Parathyroid adenoma (tissue), 2 donors: ENCODE results near the gene PHACTR2.
"Not testable (repeated sequence)": the region's sequence is repeated elsewhere in the genome, so short reads cannot be mapped to it uniquely, and the experiment has no call there.

Source experiments
- H2AFZ ChIP-seq: fragments of 300-600 bp; sonication (generic); one replicate; pipeline ENCODE4 v1.7.0; 2017; ENCODE audit warnings: antibody characterized with exemption, mild to moderate bottlenecking
- H3K27ac ChIP-seq: fragments of 300-600 bp; sonication (generic); one replicate; pipeline ENCODE4 v1.7.0; 2017
- H3K27me3 ChIP-seq: fragments of 300-600 bp; sonication (generic); one replicate; pipeline ENCODE4 v1.7.0; 2017; ENCODE audit warnings: low read length; ENCODE audit not compliant: control insufficient read depth, insufficient read depth
- H3K36me3 ChIP-seq: fragments of 300-600 bp; sonication (generic); one replicate; pipeline ENCODE4 v1.7.0; 2017; ENCODE audit warnings: low read length; ENCODE audit not compliant: control insufficient read depth, insufficient read depth
- H3K4me1 ChIP-seq: fragments of 300-600 bp; sonication (generic); one replicate; pipeline ENCODE4 v1.7.0; 2017; ENCODE audit warnings: control low read depth
- H3K4me2 ChIP-seq: fragments of 300-600 bp; sonication (generic); one replicate; pipeline ENCODE4 v1.7.0; 2017; ENCODE audit warnings: low read length
- H3K4me3 ChIP-seq: fragments of 300-600 bp; sonication (generic); one replicate; pipeline ENCODE4 v1.7.0; 2017; ENCODE audit warnings: low read depth, low read length
- H3K79me2 ChIP-seq: fragments of 300-600 bp; sonication (generic); one replicate; pipeline ENCODE4 v1.7.0; 2017; ENCODE audit warnings: control low read depth
- H3K9ac ChIP-seq: fragments of 300-600 bp; sonication (generic); one replicate; pipeline ENCODE4 v1.7.0; 2017; ENCODE audit warnings: mild to moderate bottlenecking
- H3K9me3 ChIP-seq: fragments of 300-600 bp; sonication (generic); one replicate; pipeline ENCODE4 v1.7.0; 2017; ENCODE audit warnings: low read length; ENCODE audit not compliant: control insufficient read depth
- TF ChIP-seq, protein P1 (sequence below): fragments of 300-600 bp; sonication (generic); IDR thresholded peaks from one replicate; pipeline ENCODE4 v1.7.0; 2017; ENCODE audit warnings: antibody characterized with exemption, mild to moderate bottlenecking
- donor health status: primary hyperparathyroidism.

The PHACTR2 gene

DNA sequence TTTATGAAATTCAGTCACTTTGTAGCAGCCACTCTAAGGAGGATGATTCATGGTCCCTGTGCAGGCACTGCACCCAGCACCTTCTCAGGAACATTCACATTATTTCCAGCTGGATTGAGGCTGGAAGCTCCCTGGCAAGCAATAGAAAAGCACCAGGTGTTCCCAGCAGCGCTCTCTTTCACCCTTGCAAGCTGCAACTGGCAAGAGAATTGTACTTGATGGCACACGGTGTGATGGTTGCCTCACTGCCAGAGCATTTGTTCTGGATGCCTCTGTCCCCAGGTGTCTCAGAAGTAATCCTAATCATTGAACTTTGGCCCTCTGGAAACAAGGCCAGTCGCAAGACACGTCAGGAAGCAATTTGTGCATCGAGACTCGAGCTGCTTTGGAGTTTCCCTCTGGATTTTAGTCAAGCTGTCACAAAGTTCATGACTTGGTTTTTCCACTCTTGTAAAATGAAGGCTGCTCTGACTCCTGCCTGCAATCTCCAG lies 24.9 kb upstream of the PHACTR2 start:
- Histone ChIP-seq H3K27me3 (no peaks in the 10 kb centered on the region), H3K36me3 (no peaks in the 10 kb centered on the region), H3K9ac (no peak overlapping the region), H3K4me1 (no peaks in the 10 kb centered on the region), H3K79me2 (peaks cover 14% of the 10 kb centered on the region), H3K4me2 (no peak overlapping the region), H2AFZ (no peak overlapping the region), H3K9me3 (no peaks in the 10 kb centered on the region), H3K27ac (no peak overlapping the region), H3K4me3 (no peak overlapping the region)
- TF ChIP-seq, protein P1, sequence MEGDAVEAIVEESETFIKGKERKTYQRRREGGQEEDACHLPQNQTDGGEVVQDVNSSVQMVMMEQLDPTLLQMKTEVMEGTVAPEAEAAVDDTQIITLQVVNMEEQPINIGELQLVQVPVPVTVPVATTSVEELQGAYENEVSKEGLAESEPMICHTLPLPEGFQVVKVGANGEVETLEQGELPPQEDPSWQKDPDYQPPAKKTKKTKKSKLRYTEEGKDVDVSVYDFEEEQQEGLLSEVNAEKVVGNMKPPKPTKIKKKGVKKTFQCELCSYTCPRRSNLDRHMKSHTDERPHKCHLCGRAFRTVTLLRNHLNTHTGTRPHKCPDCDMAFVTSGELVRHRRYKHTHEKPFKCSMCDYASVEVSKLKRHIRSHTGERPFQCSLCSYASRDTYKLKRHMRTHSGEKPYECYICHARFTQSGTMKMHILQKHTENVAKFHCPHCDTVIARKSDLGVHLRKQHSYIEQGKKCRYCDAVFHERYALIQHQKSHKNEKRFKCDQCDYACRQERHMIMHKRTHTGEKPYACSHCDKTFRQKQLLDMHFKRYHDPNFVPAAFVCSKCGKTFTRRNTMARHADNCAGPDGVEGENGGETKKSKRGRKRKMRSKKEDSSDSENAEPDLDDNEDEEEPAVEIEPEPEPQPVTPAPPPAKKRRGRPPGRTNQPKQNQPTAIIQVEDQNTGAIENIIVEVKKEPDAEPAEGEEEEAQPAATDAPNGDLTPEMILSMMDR, result no peak

DNA sequence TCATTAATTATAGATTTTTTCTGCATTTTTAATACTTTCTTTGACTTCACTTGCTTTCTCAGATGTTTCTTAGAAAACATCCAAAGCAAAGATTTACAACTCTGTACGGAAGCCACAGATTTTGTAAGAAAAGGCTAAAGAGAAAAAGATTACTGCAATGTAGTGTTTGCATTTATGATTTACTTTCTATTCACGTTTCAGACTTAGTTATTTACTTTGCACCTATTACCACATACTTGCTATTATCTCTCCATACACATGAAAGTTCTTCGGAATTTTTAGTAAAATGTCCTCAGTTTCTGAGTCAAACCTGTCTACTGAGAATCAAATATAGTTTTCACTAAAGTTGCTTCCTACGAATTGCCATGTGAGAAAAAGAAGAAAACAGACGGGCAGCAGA lies 22.2 kb upstream of the PHACTR2 start:
- TF ChIP-seq, protein P1, result no peak
- Histone ChIP-seq H3K4me3 (no peak overlapping the region), H2AFZ (no peak overlapping the region), H3K4me1 (no peaks in the 10 kb centered on the region), H3K79me2 (peaks cover 6% of the 10 kb centered on the region), H3K27ac (no peak overlapping the region), H3K27me3 (no peaks in the 10 kb centered on the region), H3K4me2 (no peak overlapping the region), H3K9me3 (no peaks in the 10 kb centered on the region), H3K36me3 (no peaks in the 10 kb centered on the region), H3K9ac (no peak overlapping the region)

DNA sequence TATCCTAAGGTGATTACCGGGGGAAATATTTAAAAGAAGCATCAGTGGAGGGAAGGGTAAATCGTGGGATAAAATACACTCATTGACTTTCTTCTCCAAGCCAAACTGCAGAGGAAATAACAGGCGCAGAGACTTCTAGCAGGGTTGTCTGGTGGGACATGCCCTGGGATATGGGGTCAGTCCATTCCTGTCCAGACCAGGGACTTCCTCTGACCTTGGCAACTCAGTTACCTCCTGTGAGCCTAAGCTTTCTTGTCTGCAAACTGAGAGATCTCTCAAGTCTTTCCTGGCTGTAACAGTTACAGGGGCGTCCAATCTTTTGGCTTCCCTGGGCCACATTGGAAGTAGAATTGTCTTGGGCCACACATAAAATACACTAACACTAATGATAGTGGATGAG lies 21.7 kb upstream of the PHACTR2 start:
- peaks cover 5% of the 10 kb centered on the region for H3K79me2 ChIP-seq
- H3K27me3 ChIP-seq, result no peaks in the 10 kb centered on the region
- no peak overlapping the region for H2AFZ ChIP-seq
- H3K4me1 ChIP-seq, result no peaks in the 10 kb centered on the region
- no peak overlapping the region for H3K27ac ChIP-seq
- no peak overlapping the region for H3K4me2 ChIP-seq
- no peaks in the 10 kb centered on the region for H3K9me3 ChIP-seq
- H3K9ac ChIP-seq, result no peak overlapping the region
- H3K4me3 ChIP-seq, result no peak overlapping the region
- TF ChIP-seq, protein P1, result no peak
- H3K36me3 ChIP-seq, result no peaks in the 10 kb centered on the region

DNA sequence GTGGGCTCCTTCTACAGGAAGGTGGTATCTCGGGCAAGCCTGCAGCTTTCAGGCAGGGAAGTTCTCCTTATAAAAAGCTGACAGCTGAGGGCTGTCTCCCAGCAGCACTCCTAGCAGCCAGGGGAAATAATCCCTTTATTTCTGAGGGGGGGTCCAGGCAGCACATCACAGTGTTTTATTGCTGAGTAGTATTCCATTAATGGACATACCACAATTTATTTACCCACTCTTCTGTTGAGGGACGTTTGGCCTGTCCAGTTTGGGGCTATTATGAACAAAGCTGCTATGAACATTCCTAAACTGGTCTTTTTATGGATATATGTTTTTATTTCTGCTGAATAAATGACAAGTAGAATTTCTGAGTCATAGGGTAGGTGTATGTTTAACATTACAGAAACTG lies 20.0 kb upstream of the PHACTR2 start:
- Histone ChIP-seq H3K4me1 (no peaks in the 10 kb centered on the region), H3K27ac (no peak overlapping the region), H3K4me2 (no peak overlapping the region), H3K79me2 (peaks cover 3% of the 10 kb centered on the region), H2AFZ (no peak overlapping the region), H3K9me3 (no peaks in the 10 kb centered on the region), H3K36me3 (no peaks in the 10 kb centered on the region), H3K27me3 (no peaks in the 10 kb centered on the region), H3K9ac (no peak overlapping the region), H3K4me3 (no peak overlapping the region)
- TF ChIP-seq, protein P1, result no peak

DNA sequence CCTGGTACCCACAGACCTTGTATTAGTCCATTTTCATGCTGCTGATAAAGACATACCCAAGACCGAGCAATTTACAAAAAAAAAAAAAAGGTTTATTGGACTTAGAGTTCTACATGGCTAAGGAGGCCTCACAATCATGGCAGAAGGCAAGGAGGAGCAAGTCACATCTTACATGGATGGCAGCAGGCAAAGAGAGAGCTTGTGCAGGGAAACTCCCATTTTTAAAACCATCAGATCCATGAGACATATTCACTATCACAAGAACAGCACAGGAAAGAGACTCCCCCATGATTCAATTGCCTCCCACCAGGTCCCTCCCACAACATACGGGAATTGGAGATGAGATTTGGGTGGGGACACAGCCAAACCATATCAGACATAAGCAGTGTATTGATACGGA lies 17.6 kb upstream of the PHACTR2 start:
- H3K27me3 ChIP-seq, H3K9ac ChIP-seq, H3K4me2 ChIP-seq, H3K36me3 ChIP-seq, H3K27ac ChIP-seq, H3K79me2 ChIP-seq, H3K9me3 ChIP-seq, H3K4me3 ChIP-seq, H3K4me1 ChIP-seq, H2AFZ ChIP-seq: not testable (repeated sequence)
